IPS-18a (cell line): ENCODE data around the gene PNKP.
A peak's percentile ranks its signal among the peaks of the same experiment; 100 is the strongest.

ENCODE experiments used
- H3K27ac ChIP-seq: one replicate; pipeline ENCODE4 v1.5.1; 2013; ENCODE audit warnings: low read length
- H3K27me3 ChIP-seq: one replicate; pipeline ENCODE4 v1.6.1; 2013; ENCODE audit warnings: mild to moderate bottlenecking, low read length; ENCODE audit not compliant: control insufficient read depth, insufficient read depth
- H3K36me3 ChIP-seq: one replicate; pipeline ENCODE4 v1.6.1; 2013; ENCODE audit warnings: low read depth, low read length; ENCODE audit not compliant: control insufficient read depth
- H3K4me1 ChIP-seq: one replicate; pipeline ENCODE4 v1.6.1; 2013; ENCODE audit warnings: low read depth, low read length; ENCODE audit not compliant: control insufficient read depth
- H3K4me3 ChIP-seq: one replicate; pipeline ENCODE4 v1.5.1; 2013; ENCODE audit warnings: low read length
- H3K9ac ChIP-seq: one replicate; pipeline ENCODE4 v1.6.1; 2013; ENCODE audit warnings: mild to moderate bottlenecking, low read length, moderate library complexity
- H3K9me3 ChIP-seq: one replicate; pipeline ENCODE4 v1.6.1; 2013; ENCODE audit warnings: low read depth, low read length; ENCODE audit not compliant: control insufficient read depth

The PNKP gene

GRCh38 chr19:49851456-49852259 lies 15.7 kb downstream of the PNKP start:
- H3K4me1 ChIP-seq, result peaks cover 6% of the 10 kb centered on the region
- peaks cover 14% of the 10 kb centered on the region for H3K36me3 ChIP-seq
- H3K4me3 ChIP-seq, result peak overlapping the region; percentile 74
- no peaks in the 10 kb centered on the region for H3K27me3 ChIP-seq
- no peaks in the 10 kb centered on the region for H3K9me3 ChIP-seq
- no peak overlapping the region for H3K27ac ChIP-seq
- peak overlapping the region; percentile 53 for H3K9ac ChIP-seq

GRCh38 chr19:49850487-49851342 lies 16.7 kb downstream of the PNKP start, which contains the start of gene PTOV1:
PTOV1 (plus strand) TSS chr19:49851159.
- Histone ChIP-seq H3K9ac (peak within 1 kb of the TSS; percentile 72), H3K4me3 (peak within 1 kb of the TSS; percentile 74), H3K36me3 (peaks cover 14% of the 10 kb centered on the region), H3K27me3 (no peaks in the 10 kb centered on the region), H3K9me3 (no peaks in the 10 kb centered on the region), H3K27ac (peak within 1 kb of the TSS; percentile 40), H3K4me1 (peaks cover 6% of the 10 kb centered on the region)

GRCh38 chr19:49850221-49850486 lies 17.2 kb downstream of the PNKP start:
- H3K27ac ChIP-seq, result no peak overlapping the region

DNA sequence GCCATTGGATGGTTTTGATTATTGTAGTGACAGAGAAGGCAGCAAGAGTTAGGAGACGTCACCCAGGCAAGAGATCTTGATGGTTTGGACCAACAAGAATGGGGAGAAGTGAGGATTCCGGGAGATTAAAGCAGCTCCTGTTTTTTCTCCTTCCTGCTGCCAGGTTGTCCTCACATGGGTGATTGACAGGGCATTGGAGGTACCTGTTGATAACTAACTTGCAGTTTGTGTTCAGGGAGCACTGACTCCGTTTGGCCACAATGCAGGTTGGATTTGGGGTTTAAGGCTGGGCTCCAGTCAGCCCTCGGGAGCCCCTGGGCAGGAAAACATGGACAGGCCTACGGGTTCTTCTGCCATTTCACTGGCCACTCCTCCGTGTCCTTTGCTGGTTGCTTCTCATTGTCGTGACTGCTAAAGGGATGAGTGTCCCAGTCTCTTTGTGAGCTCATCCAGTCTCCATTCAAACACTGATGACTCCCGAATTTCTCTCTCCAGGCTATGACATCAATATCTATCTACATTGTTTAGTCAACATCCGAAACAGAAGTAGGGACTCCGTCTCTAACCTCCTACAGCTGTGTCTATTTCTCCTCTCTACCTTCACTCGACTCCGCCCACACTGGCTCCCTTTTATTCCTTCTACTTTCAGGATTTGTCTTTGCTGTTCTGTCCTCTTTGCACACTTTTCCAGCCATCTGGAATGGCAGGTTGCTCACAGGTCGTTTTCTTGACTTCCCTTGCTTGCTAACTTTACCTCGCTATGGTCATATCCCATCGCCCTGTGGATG lies 17.7 kb downstream of the PNKP start:
- peaks cover 5% of the 10 kb centered on the region for H3K36me3 ChIP-seq
- H3K27me3 ChIP-seq, result no peaks in the 10 kb centered on the region
- no peaks in the 10 kb centered on the region for H3K9me3 ChIP-seq
- H3K4me3 ChIP-seq, result peak overlapping the region; percentile 74
- peaks cover 6% of the 10 kb centered on the region for H3K4me1 ChIP-seq
- H3K27ac ChIP-seq, result no peak overlapping the region
- no peak overlapping the region for H3K9ac ChIP-seq

More at GRCh38 chr19:49850221-49850486, 17.2 kb downstream of the PNKP start:
- no peaks in the 10 kb centered on the region for H3K9me3 ChIP-seq
- H3K4me1 ChIP-seq, result peaks cover 6% of the 10 kb centered on the region
- H3K36me3 ChIP-seq, result peaks cover 8% of the 10 kb centered on the region
- H3K27me3 ChIP-seq, result no peaks in the 10 kb centered on the region
- peak overlapping the region; percentile 74 for H3K4me3 ChIP-seq
- no peak overlapping the region for H3K9ac ChIP-seq

GRCh38 chr19:49848938-49849337 lies 18.4 kb downstream of the PNKP start:
- H3K27me3 ChIP-seq, result no peaks in the 10 kb centered on the region
- H3K4me1 ChIP-seq, result peaks cover 6% of the 10 kb centered on the region
- H3K4me3 ChIP-seq, result no peak overlapping the region
- no peak overlapping the region for H3K9ac ChIP-seq
- peaks cover 5% of the 10 kb centered on the region for H3K36me3 ChIP-seq
- no peak overlapping the region for H3K27ac ChIP-seq
- H3K9me3 ChIP-seq, result no peaks in the 10 kb centered on the region

- Histone ChIP-seq H3K27ac (no peak overlapping the region), H3K4me1 (peaks cover 6% of the 10 kb centered on the region)
Observed at GRCh38 chr19:49847731-49848696, 19.4 kb downstream of the PNKP start.

GRCh38 chr19:49846408-49846807 lies 21.0 kb downstream of the PNKP start:
- no peak overlapping the region for H3K9ac ChIP-seq
- H3K27ac ChIP-seq, result no peak overlapping the region
- H3K4me1 ChIP-seq, result no peaks in the 10 kb centered on the region
- H3K4me3 ChIP-seq, result no peak overlapping the region
- no peaks in the 10 kb centered on the region for H3K36me3 ChIP-seq
- H3K27me3 ChIP-seq, result no peaks in the 10 kb centered on the region
- no peaks in the 10 kb centered on the region for H3K9me3 ChIP-seq

More at GRCh38 chr19:49847731-49848696, 19.4 kb downstream of the PNKP start:
- H3K9ac ChIP-seq, result no peak overlapping the region
- no peak overlapping the region for H3K4me3 ChIP-seq
- peaks cover 5% of the 10 kb centered on the region for H3K36me3 ChIP-seq
- no peaks in the 10 kb centered on the region for H3K9me3 ChIP-seq
- H3K27me3 ChIP-seq, result no peaks in the 10 kb centered on the region

DNA sequence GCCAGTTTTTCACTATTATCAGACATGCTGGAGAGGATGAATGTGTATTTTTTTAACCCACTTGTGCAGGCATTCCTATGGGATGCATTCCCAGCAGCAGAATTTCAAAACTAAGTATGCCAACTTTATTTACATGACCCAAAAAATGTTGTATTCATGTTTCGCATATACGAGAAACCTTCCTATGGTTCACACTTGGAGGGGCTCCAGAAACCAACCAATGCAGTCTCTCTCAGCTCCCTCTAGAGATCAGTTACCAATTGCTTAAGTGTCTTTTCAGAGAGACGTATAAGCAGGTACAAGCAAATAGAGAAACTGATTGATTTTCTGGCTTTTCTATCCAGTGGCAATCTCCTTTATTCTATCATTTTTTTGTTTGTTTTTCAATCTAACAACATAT lies 22.0 kb downstream of the PNKP start:
- Histone ChIP-seq H3K4me1 (no peaks in the 10 kb centered on the region), H3K27ac (no peak overlapping the region), H3K9ac (no peak overlapping the region), H3K27me3 (no peaks in the 10 kb centered on the region), H3K36me3 (no peaks in the 10 kb centered on the region), H3K4me3 (no peak overlapping the region), H3K9me3 (no peaks in the 10 kb centered on the region)

DNA sequence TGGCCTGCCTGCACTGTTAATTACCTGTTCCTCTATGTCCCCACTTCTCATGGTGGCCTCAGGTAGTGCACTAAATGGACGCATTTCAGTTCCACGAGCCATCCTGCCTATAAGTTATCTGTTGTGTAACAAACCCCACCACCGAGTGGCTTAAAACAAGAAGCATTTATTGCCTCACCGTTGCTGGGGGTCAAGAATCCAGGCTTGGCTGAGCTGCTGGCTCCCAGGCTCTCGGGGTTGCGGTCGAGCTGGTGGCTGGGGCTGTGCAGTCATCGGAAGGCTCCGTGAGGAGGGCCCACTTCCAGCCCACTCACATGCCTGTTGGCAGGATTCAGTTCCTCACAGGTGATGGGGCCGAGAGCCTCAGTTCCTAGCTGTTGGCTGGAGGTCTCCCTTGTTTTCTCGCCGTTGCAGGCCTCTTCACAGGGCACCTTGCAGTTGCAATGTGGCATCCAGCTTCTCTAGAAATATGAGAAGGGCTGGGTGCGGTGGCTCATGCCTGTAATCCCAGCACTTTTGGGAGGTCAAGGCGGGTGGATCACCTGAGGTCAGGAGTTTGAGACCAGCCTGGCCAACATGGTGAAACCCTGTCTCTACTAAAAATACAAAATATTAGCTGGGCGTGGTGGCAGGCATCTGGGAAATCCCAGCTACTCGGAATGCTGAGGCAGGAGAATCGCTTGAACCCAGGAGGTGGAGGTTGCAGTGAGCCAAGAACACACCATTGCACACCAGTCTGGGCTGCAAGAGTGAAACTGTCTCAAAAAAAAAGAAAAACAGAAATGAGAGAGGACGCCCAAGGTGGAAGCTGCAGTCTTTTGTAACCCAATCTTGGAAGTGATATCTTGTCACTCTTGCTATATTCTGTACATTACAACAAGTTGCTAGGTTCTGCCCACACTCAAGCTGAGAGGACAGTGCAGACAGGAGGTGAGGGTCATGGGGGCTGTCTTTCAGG lies 23.0 kb downstream of the PNKP start:
- no peak overlapping the region for H3K4me3 ChIP-seq
- H3K4me1 ChIP-seq, result no peaks in the 10 kb centered on the region
- H3K27ac ChIP-seq, result no peak overlapping the region
- no peak overlapping the region for H3K9ac ChIP-seq
- no peaks in the 10 kb centered on the region for H3K9me3 ChIP-seq
- H3K27me3 ChIP-seq, result no peaks in the 10 kb centered on the region
- H3K36me3 ChIP-seq, result peaks cover 5% of the 10 kb centered on the region

DNA sequence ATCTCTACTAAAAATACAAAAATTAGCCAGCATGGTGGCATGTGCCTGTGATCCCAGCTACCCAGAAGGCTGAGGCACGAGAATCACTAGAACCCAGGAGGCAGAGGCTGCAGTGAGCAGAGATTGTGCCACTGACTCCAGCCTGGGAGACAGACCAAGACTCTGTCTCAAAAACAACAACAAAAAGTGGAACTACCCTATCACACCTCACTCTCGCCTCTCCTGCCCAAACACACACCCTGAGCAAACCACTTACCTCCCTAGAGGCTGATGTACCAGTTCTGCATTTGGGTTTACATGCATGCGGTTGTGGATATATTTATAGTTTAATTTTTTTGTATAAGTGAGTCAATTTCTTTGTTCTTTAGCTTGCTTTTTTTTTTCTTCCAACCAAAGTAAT lies 24.1 kb downstream of the PNKP start:
- Histone ChIP-seq H3K4me3 (no peak overlapping the region), H3K27ac (no peak overlapping the region), H3K36me3 (peaks cover 14% of the 10 kb centered on the region), H3K27me3 (no peaks in the 10 kb centered on the region), H3K4me1 (no peaks in the 10 kb centered on the region), H3K9ac (no peak overlapping the region), H3K9me3 (no peaks in the 10 kb centered on the region)
